HEK293 (cell line): ENCODE data around the gene ZNHIT1.

ENCODE experiments used
- CTCF ChIA-PET: fragments of 350-600 bp; formaldehyde crosslinking; extraction: SDS; loops from one replicate; lab custom pipeline; 2021; ENCODE audit warnings: antibody characterized with exemption; lab: Yijun Ruan, JAX
- POLR2A ChIA-PET: fragments of 300-600 bp; formaldehyde crosslinking; extraction: SDS; loops from one replicate; lab custom pipeline; 2020; ENCODE audit warnings: antibody characterized with exemption, inconsistent platforms; lab: Yijun Ruan, JAX
- H3K27ac ChIP-seq: fragments of 200-500 bp; sonication (Bioruptor generic); 2 replicates; pipeline ENCODE4 v1.5.1; 2014; ENCODE audit warnings: low read depth, low read length, control low read depth, inconsistent platforms; ENCODE audit errors: extremely low read depth
- H3K36me3 ChIP-seq, 2 experiments: fragments of 200-500 bp in 1 of 2; sonication (Bioruptor generic) in 1 of 2; 1 replicate in 1 of 2; 2 replicates in 1 of 2; pipeline ENCODE4 v1.5.1; 2014 to 2017; ENCODE audit warnings: inconsistent platforms in 2 of 2, low read length in 2 of 2; ENCODE audit not compliant: control insufficient read depth in 2 of 2, insufficient read depth in 1 of 2
- H3K4me1 ChIP-seq: fragments of 200-500 bp; sonication (Bioruptor generic); 2 replicates; pipeline ENCODE4 v1.5.1; 2014; ENCODE audit warnings: mild to moderate bottlenecking, low read length, inconsistent platforms; ENCODE audit not compliant: control insufficient read depth, insufficient read depth
- H3K4me3 ChIP-seq: 2 replicates; pipeline ENCODE4 v1.5.1; 2011; ENCODE audit warnings: low read depth, mild to moderate bottlenecking, control low read depth, low read length, moderate library complexity
- H3K9me3 ChIP-seq: fragments of 200-500 bp; sonication (Bioruptor generic); 2 replicates; pipeline ENCODE4 v1.5.1; 2014; ENCODE audit warnings: low read depth, low read length, inconsistent platforms; ENCODE audit not compliant: control insufficient read depth, insufficient read depth
- GLIS1 ChIP-seq: fragments of 450-650 bp; formaldehyde crosslinking; IDR thresholded peaks from 2 replicates; pipeline ENCODE4 v1.5.1; 2016; ENCODE audit warnings: missing biosample characterization, missing genetic modification characterization
- HOXC10 ChIP-seq: sonication (generic); formaldehyde crosslinking; IDR thresholded peaks from 2 replicates; pipeline ENCODE4 v1.8.1; 2023; ENCODE audit warnings: mild to moderate bottlenecking, missing genetic modification reagents
- KLF1 ChIP-seq: fragments of 450-650 bp; formaldehyde crosslinking; IDR thresholded peaks from 2 replicates; pipeline ENCODE4 v1.5.1; 2016; ENCODE audit warnings: missing biosample characterization, missing genetic modification characterization
- KLF7 ChIP-seq: fragments of 450-650 bp; formaldehyde crosslinking; IDR thresholded peaks from 2 replicates; pipeline ENCODE4 v1.5.1; 2016; ENCODE audit warnings: missing biosample characterization, missing genetic modification characterization, borderline replicate concordance
- PRDM6 ChIP-seq: fragments of 450-650 bp; formaldehyde crosslinking; IDR thresholded peaks from 2 replicates; pipeline ENCODE4 v1.5.1; 2017; ENCODE audit warnings: missing biosample characterization, missing genetic modification characterization
- SP7 ChIP-seq: fragments of 450-650 bp; formaldehyde crosslinking; IDR thresholded peaks from 2 replicates; pipeline ENCODE4 v1.5.1; 2016; ENCODE audit warnings: missing biosample characterization, missing genetic modification characterization
- ZBTB21 ChIP-seq: fragments of 450-650 bp; formaldehyde crosslinking; IDR thresholded peaks from 2 replicates; pipeline ENCODE4 v1.5.1; 2017; ENCODE audit warnings: missing biosample characterization, missing genetic modification characterization
- ZFP37 ChIP-seq: fragments of 450-650 bp; formaldehyde crosslinking; IDR thresholded peaks from 2 replicates; pipeline ENCODE4 v1.5.1; 2016; ENCODE audit warnings: missing biosample characterization, missing genetic modification characterization
- ZNF155 ChIP-seq: fragments of 450-650 bp; formaldehyde crosslinking; IDR thresholded peaks from 2 replicates; pipeline ENCODE4 v1.5.1; 2016; ENCODE audit warnings: missing biosample characterization, missing genetic modification characterization
- ZNF18 ChIP-seq: fragments of 450-650 bp; formaldehyde crosslinking; IDR thresholded peaks from 2 replicates; pipeline ENCODE4 v1.5.1; 2016; ENCODE audit warnings: missing biosample characterization, missing genetic modification characterization
- ZNF280D ChIP-seq: fragments of 450-650 bp; formaldehyde crosslinking; IDR thresholded peaks from 2 replicates; pipeline ENCODE4 v1.5.1; 2016; ENCODE audit warnings: missing biosample characterization, missing genetic modification characterization
- ZNF354C ChIP-seq: fragments of 450-650 bp; formaldehyde crosslinking; IDR thresholded peaks from 2 replicates; pipeline ENCODE4 v1.5.1; 2016; ENCODE audit warnings: missing biosample characterization, missing genetic modification characterization, low read depth, borderline replicate concordance
- ZNF423 ChIP-seq: fragments of 450-650 bp; formaldehyde crosslinking; IDR thresholded peaks from 2 replicates; pipeline ENCODE4 v1.5.1; 2016; ENCODE audit warnings: missing biosample characterization, missing genetic modification characterization
- ZNF660 ChIP-seq: fragments of 450-650 bp; IDR thresholded peaks from 2 replicates; pipeline ENCODE4 v1.5.1; 2018; ENCODE audit warnings: missing biosample characterization, mild to moderate bottlenecking, missing genetic modification characterization
- ZNF692 ChIP-seq: fragments of 450-650 bp; formaldehyde crosslinking; IDR thresholded peaks from 2 replicates; pipeline ENCODE4 v1.5.1; 2016; ENCODE audit warnings: missing biosample characterization, missing genetic modification characterization
- ZNF76 ChIP-seq: fragments of 450-650 bp; formaldehyde crosslinking; IDR thresholded peaks from 2 replicates; pipeline ENCODE4; 2016; ENCODE audit warnings: low read depth, missing biosample characterization, missing genetic modification characterization, borderline replicate concordance
- ZNF776 ChIP-seq: fragments of 450-650 bp; formaldehyde crosslinking; IDR thresholded peaks from 2 replicates; pipeline ENCODE4 v1.5.0; 2017; ENCODE audit warnings: missing biosample characterization, missing genetic modification characterization, borderline replicate concordance
- ZSCAN18 ChIP-seq: fragments of 450-650 bp; formaldehyde crosslinking; IDR thresholded peaks from 2 replicates; pipeline ENCODE4 v1.5.1; 2016; ENCODE audit warnings: missing biosample characterization, missing genetic modification characterization

Gene ZNHIT1

GRCh38 chr7:101231644-101232043, 13.7 kb downstream of the ZNHIT1 start:
- Histone ChIP-seq H3K4me1 (no peaks in the 10 kb centered on the region), H3K9me3 (no peaks in the 10 kb centered on the region), H3K27ac (no peak overlapping the region), H3K4me3 (no peak overlapping the region), H3K36me3 (peaks cover 0 to 10% of the 10 kb centered on the region in 2 experiments; a peak in 2 of 3 replicates)
- TF ChIP-seq ZNF280D (tag by site-specific recombination) (no peak), KLF7 (tag by site-specific recombination) (no peak), ZSCAN18 (tag by site-specific recombination) (no peak), ZFP37 (tag by site-specific recombination) (no peak), ZNF76 (tag by site-specific recombination) (no peak), ZNF354C (tag by site-specific recombination) (no peak), SP7 (tag by site-specific recombination) (no peak), GLIS1 (tag by site-specific recombination) (no peak), ZNF660 (tag by site-specific recombination) (no peak), ZNF155 (no peak), ZBTB21 (tag by site-specific recombination) (no peak), PRDM6 (no peak), ZNF18 (tag by site-specific recombination) (no peak), ZNF423 (no peak), ZNF776 (tag by site-specific recombination) (no peak)
- CTCF ChIA-PET = interaction anchor here (1.0 kb wide), 1 partner anchor 13 kb away, joined by 5 read pairs; no protein-coding TSS in a partner anchor
- POLR2A ChIA-PET = interaction anchor here (2.5 kb wide), 1 partner anchor 14 kb away, joined by 9 read pairs; the partner anchor contains the start of genes PLOD3 and ZNHIT1

GRCh38 chr7:101232141-101232850, 14.3 kb downstream of the ZNHIT1 start:
- ChIA-PET CTCF (interaction anchor here (1.6 kb wide), 1 partner anchor 12 kb away, joined by 4 read pairs; no protein-coding TSS in a partner anchor), POLR2A (interaction anchor here (0.7 to 2.5 kb wide), 2 partner anchors 14 to 20 kb away, joined by 3 to 9 read pairs; partner anchors contain the start of genes PLOD3 and ZNHIT1)
- peak overlapping the region; percentile 30 for H3K4me3 ChIP-seq

More at GRCh38 chr7:101232141-101232850, 14.3 kb downstream of the ZNHIT1 start:
- peaks cover 0 to 11% of the 10 kb centered on the region in 2 experiments; a peak in 2 of 3 replicates for H3K36me3 ChIP-seq
- H3K4me1 ChIP-seq = no peaks in the 10 kb centered on the region
- TF ChIP-seq ZNF692 (tag by site-specific recombination) = peak; percentile 58; the same call in 1 of the 2 replicates
- no peak for TF ChIP-seq HOXC10 (CRISPR knock-in tag)
- TF ChIP-seq KLF1 = peak; percentile 32
- TF ChIP-seq, all 188 proteins: peak for 2
- H3K9me3 ChIP-seq = no peaks in the 10 kb centered on the region
- H3K27ac ChIP-seq = no peak overlapping the region
